OCI-LY3 (cell line): ENCODE measurements around the gene SRC.

Source experiments
- CTCF ChIP-seq: fragments of 200-600, 300-600 bp; sonication (generic); IDR thresholded peaks from 2 replicates; pipeline ENCODE4 v1.5.1; 2014; ENCODE audit warnings: antibody characterized with exemption, low read length, low read depth
- EZH2phosphoT487 ChIP-seq: fragments of 200-600 bp; shearing (Covaris generic); IDR thresholded peaks from 2 replicates; pipeline ENCODE4 v1.6.1; 2018; ENCODE audit warnings: antibody characterized with exemption, mixed run types, low read depth

DNA sequence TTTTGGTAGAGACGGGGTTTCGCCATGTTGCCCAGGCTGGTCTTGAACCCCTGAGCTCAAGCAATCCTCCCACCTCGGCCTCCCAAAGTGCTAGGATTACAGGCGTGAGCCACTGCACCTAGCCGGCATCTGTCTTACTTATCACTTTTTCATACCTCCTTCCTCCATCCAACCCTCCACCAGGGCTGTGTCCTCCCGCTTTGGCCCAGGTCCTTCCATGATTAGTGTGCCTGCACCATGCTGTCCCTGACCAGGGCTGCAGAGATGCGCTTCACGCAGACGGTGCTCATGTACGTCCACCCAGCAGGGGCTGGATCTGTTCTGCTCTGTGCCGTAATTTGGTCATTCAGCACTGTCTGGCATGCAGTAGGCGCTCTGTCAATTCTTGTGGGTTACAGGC lies 85.8 kb downstream of the SRC start:
- no peak for TF ChIP-seq CTCF
- TF ChIP-seq EZH2phosphoT487, result no peak
